GM23338 (cell line): ENCODE data around the gene FOXO3. TPM values are rescaled to one million over a fixed set of nuclear protein-coding genes. Genes with fewer than 3 reads are reported as not detected.

Experiments
- CREB1 ChIP-seq: fragments of 250-450 bp; sonication (Bioruptor Pico); IDR thresholded peaks from 2 replicates; pipeline ENCODE4 v1.5.0; 2020; ENCODE audit warnings: low read depth, mild to moderate bottlenecking, moderate library complexity
- EZH2 ChIP-seq: fragments of 200-600 bp; sonication (generic); IDR thresholded peaks from one replicate; pipeline ENCODE4 v1.8.0; 2017; ENCODE audit warnings: antibody characterized with exemption, mild to moderate bottlenecking, low read depth; ENCODE audit not compliant: unreplicated experiment
- EZH2phosphoT487 ChIP-seq: fragments of 200-600 bp; sonication (generic); IDR thresholded peaks from one replicate; pipeline ENCODE4 v1.8.1; 2018; ENCODE audit warnings: antibody characterized with exemption; ENCODE audit not compliant: unreplicated experiment
- NANOG ChIP-seq: IDR thresholded peaks from 2 replicates; pipeline ENCODE4 v1.6.1; 2016; ENCODE audit warnings: antibody characterized with exemption, borderline replicate concordance
- POLR2AphosphoS5 ChIP-seq: IDR thresholded peaks from 2 replicates; pipeline ENCODE4 v1.6.1; 2016; ENCODE audit warnings: antibody characterized with exemption, low read depth
- STAT1 ChIP-seq: IDR thresholded peaks from one replicate; pipeline ENCODE4 v1.6.1; 2016; ENCODE audit warnings: antibody characterized with exemption; ENCODE audit not compliant: unreplicated experiment
- polyA plus RNA-seq: library from polyadenylated mRNA; unstranded; fragments of >200 nt; fragmentation: Nextera tagmentation; extraction: Ambion mirVana; gene quantifications from 2 replicates; pipeline ENCODE4 v1.2.1, GENCODE V29; 2016
- small RNA-seq: library from RNA; depleted of rRNA; stranded (forward); fragments of <200 nt; gene quantifications from one replicate; pipeline ENCODE3, GENCODE V24; 2014; ENCODE audit warnings: low replicate concordance
- total RNA-seq: library from RNA; depleted of rRNA; stranded (reverse); fragments of >200 nt; shearing (Covaris generic); gene quantifications from 2 replicates; pipeline ENCODE4 v1.2.3, GENCODE V29; 2014
- TF ChIP-seq, protein P1 (sequence below): IDR thresholded peaks from one replicate; pipeline ENCODE4 v1.6.1; 2018; ENCODE audit warnings: antibody characterized with exemption; ENCODE audit not compliant: unreplicated experiment

The FOXO3 gene
- total and polyA plus RNA-seq, 2 experiments from 2014 or later, result 9.8 to 20.2 TPM

DNA sequence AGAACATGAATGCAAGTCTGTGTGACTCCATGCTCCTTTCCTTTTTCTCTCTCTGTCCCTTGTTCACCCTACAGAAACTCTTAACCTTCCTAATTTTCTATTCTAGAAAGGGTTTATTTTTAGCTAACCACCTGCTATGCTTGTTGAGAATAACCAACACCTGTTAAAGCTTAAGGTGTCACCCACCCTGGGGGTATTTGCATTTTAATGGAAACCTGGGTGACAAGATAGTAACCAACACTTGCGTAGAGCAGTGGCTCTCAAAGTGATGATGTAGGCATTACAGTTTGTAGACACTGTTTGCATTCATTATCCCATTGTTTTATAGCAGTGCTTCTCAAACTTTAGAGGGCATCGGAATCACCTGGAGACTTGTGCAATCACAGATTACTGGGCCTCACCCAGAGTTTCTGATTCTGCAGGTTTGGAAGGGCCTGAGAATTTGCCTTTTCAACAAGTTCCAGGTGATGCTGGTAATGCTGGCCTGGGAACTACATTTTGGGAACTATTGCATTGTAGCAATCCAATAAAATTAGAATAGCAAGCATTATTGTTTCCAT lies 173.1 kb downstream of the FOXO3 start (continued):
- TF ChIP-seq, protein P1, sequence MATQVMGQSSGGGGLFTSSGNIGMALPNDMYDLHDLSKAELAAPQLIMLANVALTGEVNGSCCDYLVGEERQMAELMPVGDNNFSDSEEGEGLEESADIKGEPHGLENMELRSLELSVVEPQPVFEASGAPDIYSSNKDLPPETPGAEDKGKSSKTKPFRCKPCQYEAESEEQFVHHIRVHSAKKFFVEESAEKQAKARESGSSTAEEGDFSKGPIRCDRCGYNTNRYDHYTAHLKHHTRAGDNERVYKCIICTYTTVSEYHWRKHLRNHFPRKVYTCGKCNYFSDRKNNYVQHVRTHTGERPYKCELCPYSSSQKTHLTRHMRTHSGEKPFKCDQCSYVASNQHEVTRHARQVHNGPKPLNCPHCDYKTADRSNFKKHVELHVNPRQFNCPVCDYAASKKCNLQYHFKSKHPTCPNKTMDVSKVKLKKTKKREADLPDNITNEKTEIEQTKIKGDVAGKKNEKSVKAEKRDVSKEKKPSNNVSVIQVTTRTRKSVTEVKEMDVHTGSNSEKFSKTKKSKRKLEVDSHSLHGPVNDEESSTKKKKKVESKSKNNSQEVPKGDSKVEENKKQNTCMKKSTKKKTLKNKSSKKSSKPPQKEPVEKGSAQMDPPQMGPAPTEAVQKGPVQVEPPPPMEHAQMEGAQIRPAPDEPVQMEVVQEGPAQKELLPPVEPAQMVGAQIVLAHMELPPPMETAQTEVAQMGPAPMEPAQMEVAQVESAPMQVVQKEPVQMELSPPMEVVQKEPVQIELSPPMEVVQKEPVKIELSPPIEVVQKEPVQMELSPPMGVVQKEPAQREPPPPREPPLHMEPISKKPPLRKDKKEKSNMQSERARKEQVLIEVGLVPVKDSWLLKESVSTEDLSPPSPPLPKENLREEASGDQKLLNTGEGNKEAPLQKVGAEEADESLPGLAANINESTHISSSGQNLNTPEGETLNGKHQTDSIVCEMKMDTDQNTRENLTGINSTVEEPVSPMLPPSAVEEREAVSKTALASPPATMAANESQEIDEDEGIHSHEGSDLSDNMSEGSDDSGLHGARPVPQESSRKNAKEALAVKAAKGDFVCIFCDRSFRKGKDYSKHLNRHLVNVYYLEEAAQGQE, result no peak
- TF ChIP-seq EZH2phosphoT487 (no peak), NANOG (no peak), CREB1 (CRISPR knock-in tag) (no peak), STAT1 (no peak), POLR2AphosphoS5 (no peak), EZH2 (no peak)

Small RNA genes lying within 50 kb of the gene (small RNA-seq; reads per million reads assigned to genes)
- gene AL391646.1 (not detected), gene SUMO2P8 (not detected)
